GM21576 (cell line): Measurements from ENCODE around the gene LHPP.

Source experiments
- ATAC-seq: cut with Tn5 transposase; IDR thresholded peaks from one replicate; pipeline ENCODE4 v1.9.1; 2021; ENCODE audit warnings: mild to moderate bottlenecking, moderate library complexity; ENCODE audit not compliant: unreplicated experiment

Gene LHPP

GRCh38 chr10:124637746-124638145 lies 176.1 kb downstream of the LHPP start:
- ATAC-seq, result no peak

GRCh38 chr10:124639206-124639605 lies 177.6 kb downstream of the LHPP start:
- ATAC-seq, result no peak

- no peak for ATAC-seq
Observed at GRCh38 chr10:124639646-124640045, 178.0 kb downstream of the LHPP start.

- no peak for ATAC-seq
Observed at GRCh38 chr10:124640056-124640455, 178.4 kb downstream of the LHPP start.

GRCh38 chr10:124640538-124641231 lies 179.1 kb downstream of the LHPP start:
- peak; percentile 40 for ATAC-seq

GRCh38 chr10:124641282-124642087 lies 179.9 kb downstream of the LHPP start:
- peak; percentile 32 for ATAC-seq

GRCh38 chr10:124642088-124642710 lies 180.6 kb downstream of the LHPP start:
- no peak for ATAC-seq

- no peak for ATAC-seq
Observed at GRCh38 chr10:124643330-124644009, 181.8 kb downstream of the LHPP start.

GRCh38 chr10:124644236-124644635 lies 182.6 kb downstream of the LHPP start:
- no peak for ATAC-seq

- ATAC-seq, result no peak
Observed at GRCh38 chr10:124644771-124645415, 183.3 kb downstream of the LHPP start.

GRCh38 chr10:124645467-124646095 lies 184.0 kb downstream of the LHPP start:
- no peak for ATAC-seq

- ATAC-seq, result no peak
Observed at GRCh38 chr10:124646483-124647352, 185.1 kb downstream of the LHPP start.

- ATAC-seq, result peak; percentile 64
Observed at GRCh38 chr10:124647421-124648130, 186.0 kb downstream of the LHPP start.

- ATAC-seq, result no peak
Observed at GRCh38 chr10:124648131-124648475, 186.5 kb downstream of the LHPP start.

GRCh38 chr10:124648738-124649137 lies 187.1 kb downstream of the LHPP start:
- ATAC-seq, result no peak

- ATAC-seq, result no peak
Observed at GRCh38 chr10:124649214-124649613, 187.6 kb downstream of the LHPP start.

GRCh38 chr10:124650263-124650662 lies 188.6 kb downstream of the LHPP start:
- ATAC-seq, result no peak

- ATAC-seq, result no peak
Observed at GRCh38 chr10:124650820-124651401, 189.3 kb downstream of the LHPP start.
